Panc1 (cell line): ENCODE results near the gene CACNA2D3. TPM values are rescaled to one million over a fixed set of nuclear protein-coding genes. Genes with fewer than 3 reads are reported as not detected.

Experiments used
- ATAC-seq: fragments of 200-7000 bp; cut with Tn5 transposase; 2 replicates; pipeline ENCODE4 v1.9.1; 2020; ENCODE audit warnings: mild to moderate bottlenecking, moderate library complexity
- BruUV-seq: library from RNA; stranded (reverse); fragments of 400-500 nt; replicated peaks from 2 replicates; lab custom pipeline; 2021; lab: Mats Ljungman, UMichigan
- CTCF ChIA-PET: fragments of 300-600 bp; sonication (Branson Sonifier 250); formaldehyde crosslinking; loops from one replicate; lab custom pipeline; 2022; ENCODE audit warnings: antibody characterized with exemption; lab: Charles Lee
- POLR2A ChIA-PET: fragments of 300-600 bp; sonication (Branson Sonifier 250); formaldehyde crosslinking; loops from one replicate; lab custom pipeline; 2022; ENCODE audit warnings: antibody characterized with exemption; lab: Charles Lee
- DNase-seq: peaks from one replicate; pipeline ENCODE4 v3.0.0-alpha.2; 2010; ENCODE audit warnings: low read depth, low spot score
- H3K27ac ChIP-seq: 2 replicates; pipeline ENCODE4 v1.5.1; 2011; ENCODE audit warnings: mild to moderate bottlenecking, low read length, inconsistent platforms
- H3K27me3 ChIP-seq: fragments of 200-500 bp; sonication (Bioruptor generic); 2 replicates; pipeline ENCODE4 v1.6.0; 2014; ENCODE audit warnings: low read length, inconsistent platforms; ENCODE audit not compliant: control insufficient read depth, insufficient read depth
- H3K36me3 ChIP-seq: fragments of 200-500 bp; sonication (Bioruptor generic); 2 replicates; pipeline ENCODE4 v1.5.1; 2014; ENCODE audit warnings: inconsistent platforms, mild to moderate bottlenecking, low read length, moderate library complexity; ENCODE audit not compliant: control insufficient read depth, insufficient read depth
- H3K4me1 ChIP-seq: 2 replicates; pipeline ENCODE4 v1.5.1; 2011; ENCODE audit warnings: inconsistent platforms, mild to moderate bottlenecking, low read length, moderate library complexity; ENCODE audit not compliant: control insufficient read depth, insufficient read depth
- H3K4me3 ChIP-seq, 2 experiments: 2 replicates each; pipeline ENCODE4 v1.5.1; 2011 to 2012; ENCODE audit warnings: low read depth in 2 of 2, low read length in 2 of 2, mild to moderate bottlenecking in 2 of 2, inconsistent platforms in 1 of 2, moderate library complexity in 1 of 2
- H3K9me3 ChIP-seq: fragments of 200-500 bp; sonication (Bioruptor generic); 2 replicates; pipeline ENCODE4 v1.5.1; 2014; ENCODE audit warnings: low read depth, mild to moderate bottlenecking, inconsistent platforms, low read length, moderate library complexity; ENCODE audit not compliant: control insufficient read depth, insufficient read depth
- POLR2AphosphoS5 ChIP-seq: IDR thresholded peaks from 2 replicates; pipeline ENCODE4 v1.6.1; 2012; ENCODE audit warnings: mild to moderate bottlenecking, low read depth, low read length, moderate library complexity
- REST ChIP-seq, 2 experiments: IDR thresholded peaks; 2 replicates each; pipeline ENCODE4 v1.6.1; 2011 to 2012; ENCODE audit warnings: low read depth in 2 of 2, control low read depth in 1 of 2, low read length in 1 of 2, mild to moderate bottlenecking in 1 of 2, moderate library complexity in 1 of 2; ENCODE audit not compliant: insufficient read depth in 1 of 2
- SIN3A ChIP-seq: IDR thresholded peaks from 2 replicates; pipeline ENCODE4 v1.6.1; 2012; ENCODE audit warnings: low read depth, mild to moderate bottlenecking, low read length, moderate library complexity, borderline replicate concordance; ENCODE audit not compliant: insufficient read depth
- TCF7L2 ChIP-seq: IDR thresholded peaks from 2 replicates; pipeline ENCODE4 v1.6.1; 2011; ENCODE audit warnings: mild to moderate bottlenecking, low read depth, low read length, inconsistent platforms
- in situ Hi-C: cut with HindIII; loops from 2 replicates; pipeline ENCODE4 v1.10.0; 2016; ENCODE audit warnings: low sequenced_read_pairs, low pct_unique_long_range_greater_than_20kb
- intact Hi-C: fragments of 100-400 bp; cut with micrococcal nuclease; formaldehyde crosslinking; loops from one replicate; pipeline ENCODE4 v1.10.0; 2022; ENCODE audit not compliant: unreplicated experiment
- total RNA-seq: library from RNA; stranded (reverse); gene quantifications from one replicate; pipeline ENCODE4 v1.2.1, GENCODE V29; 2021; ENCODE audit not compliant: unreplicated experiment
- TF ChIP-seq, protein P1 (sequence below): fragments of 450-650 bp; IDR thresholded peaks from 2 replicates; pipeline ENCODE4 v1.5.1; 2017; ENCODE audit warnings: mild to moderate bottlenecking

Gene CACNA2D3
- total RNA-seq, 1 experiment from 2014 or later, result 0.41 TPM

DNA sequence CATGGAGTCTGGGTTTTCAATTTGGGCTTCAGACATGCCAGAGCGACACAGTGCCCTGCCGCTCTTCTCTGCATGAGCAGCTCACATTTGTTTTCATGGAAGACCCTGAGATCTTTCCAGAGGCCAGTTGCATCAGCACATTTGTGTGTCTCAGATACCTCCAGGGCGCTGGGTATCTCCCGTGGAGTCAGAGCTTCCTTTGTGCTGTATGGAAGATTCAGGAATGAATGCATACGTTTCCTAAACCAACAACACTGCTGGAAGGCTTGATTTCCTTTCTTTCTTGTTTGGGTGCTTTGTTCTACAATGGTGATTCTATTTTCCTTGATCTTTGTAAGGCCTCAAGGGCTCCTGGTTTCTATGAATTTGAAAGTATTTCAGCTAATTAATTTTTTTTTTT is 106.5 kb downstream of the CACNA2D3 start:
- DNase-seq, result no peak
- TF ChIP-seq REST (IDR thresholded peaks at IDR 0.05; ENCODE audit: insufficient read depth in 1 of 2, low read depth in 2 of 2, low read length in 1 of 2) (no peak), TCF7L2 (no peak), POLR2AphosphoS5 (no peak), SIN3A (no peak)
- TF ChIP-seq, protein P1, sequence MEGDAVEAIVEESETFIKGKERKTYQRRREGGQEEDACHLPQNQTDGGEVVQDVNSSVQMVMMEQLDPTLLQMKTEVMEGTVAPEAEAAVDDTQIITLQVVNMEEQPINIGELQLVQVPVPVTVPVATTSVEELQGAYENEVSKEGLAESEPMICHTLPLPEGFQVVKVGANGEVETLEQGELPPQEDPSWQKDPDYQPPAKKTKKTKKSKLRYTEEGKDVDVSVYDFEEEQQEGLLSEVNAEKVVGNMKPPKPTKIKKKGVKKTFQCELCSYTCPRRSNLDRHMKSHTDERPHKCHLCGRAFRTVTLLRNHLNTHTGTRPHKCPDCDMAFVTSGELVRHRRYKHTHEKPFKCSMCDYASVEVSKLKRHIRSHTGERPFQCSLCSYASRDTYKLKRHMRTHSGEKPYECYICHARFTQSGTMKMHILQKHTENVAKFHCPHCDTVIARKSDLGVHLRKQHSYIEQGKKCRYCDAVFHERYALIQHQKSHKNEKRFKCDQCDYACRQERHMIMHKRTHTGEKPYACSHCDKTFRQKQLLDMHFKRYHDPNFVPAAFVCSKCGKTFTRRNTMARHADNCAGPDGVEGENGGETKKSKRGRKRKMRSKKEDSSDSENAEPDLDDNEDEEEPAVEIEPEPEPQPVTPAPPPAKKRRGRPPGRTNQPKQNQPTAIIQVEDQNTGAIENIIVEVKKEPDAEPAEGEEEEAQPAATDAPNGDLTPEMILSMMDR, result no peak
- in situ Hi-C loops, result no loop called here
- intact Hi-C loops, result no loop called here
- Histone ChIP-seq H3K9me3 (no peaks in the 10 kb centered on the region), H3K27me3 (no peaks in the 10 kb centered on the region; the same call in 1 of the 2 replicates), H3K4me3 (no peak overlapping the region), H3K4me1 (no peaks in the 10 kb centered on the region), H3K36me3 (no peaks in the 10 kb centered on the region), H3K27ac (no peak overlapping the region)
- no peak for ATAC-seq
- POLR2A ChIA-PET, result no interaction called here
- CTCF ChIA-PET, result no interaction called here
- BruUV-seq, result no TSS peak

DNA sequence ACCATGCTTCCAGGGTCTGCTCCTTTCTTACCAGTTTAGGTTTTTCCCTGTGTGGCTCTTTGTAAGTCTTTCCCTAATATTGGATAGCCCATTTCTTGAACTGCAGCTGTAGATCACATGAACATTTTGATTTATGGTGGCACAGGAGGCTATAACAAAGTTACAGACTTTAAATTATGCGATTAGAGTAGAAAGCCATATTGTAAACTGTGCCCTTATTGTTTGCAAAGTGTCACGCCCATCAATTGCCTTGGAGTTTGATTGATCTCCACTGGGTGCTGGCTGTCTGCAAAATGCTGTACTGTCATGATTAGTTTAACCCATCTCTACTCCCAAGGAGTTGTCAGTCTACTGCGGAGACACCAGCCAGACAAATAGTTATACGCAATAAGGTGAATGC is 110.3 kb downstream of the CACNA2D3 start:
- TF ChIP-seq POLR2AphosphoS5 (no peak), TCF7L2 (no peak), REST (IDR thresholded peaks at IDR 0.05; ENCODE audit: insufficient read depth in 1 of 2, low read depth in 2 of 2, low read length in 1 of 2) (no peak), SIN3A (no peak)
- TF ChIP-seq, protein P1, result no peak
- in situ Hi-C loops (no loop called here), intact Hi-C loops (no loop called here)
- H3K4me3 ChIP-seq, result no peak overlapping the region
- no peaks in the 10 kb centered on the region; the same call in 1 of the 2 replicates for H3K27me3 ChIP-seq
- no peak overlapping the region for H3K27ac ChIP-seq
- no peak for ATAC-seq
- POLR2A ChIA-PET, result no interaction called here
- no peak for DNase-seq
- no TSS peak for BruUV-seq
- H3K9me3 ChIP-seq, result no peaks in the 10 kb centered on the region
- H3K4me1 ChIP-seq, result no peaks in the 10 kb centered on the region
- no peaks in the 10 kb centered on the region for H3K36me3 ChIP-seq
- CTCF ChIA-PET, result no interaction called here
